ENCODE results near the gene PRKAR1B. TPM values are rescaled to one million over a fixed set of nuclear protein-coding genes. Genes with fewer than 3 reads are reported as not detected.

The PRKAR1B gene
- total RNA-seq, 1 donor from 2014 or later = 11.8 TPM

DNA sequence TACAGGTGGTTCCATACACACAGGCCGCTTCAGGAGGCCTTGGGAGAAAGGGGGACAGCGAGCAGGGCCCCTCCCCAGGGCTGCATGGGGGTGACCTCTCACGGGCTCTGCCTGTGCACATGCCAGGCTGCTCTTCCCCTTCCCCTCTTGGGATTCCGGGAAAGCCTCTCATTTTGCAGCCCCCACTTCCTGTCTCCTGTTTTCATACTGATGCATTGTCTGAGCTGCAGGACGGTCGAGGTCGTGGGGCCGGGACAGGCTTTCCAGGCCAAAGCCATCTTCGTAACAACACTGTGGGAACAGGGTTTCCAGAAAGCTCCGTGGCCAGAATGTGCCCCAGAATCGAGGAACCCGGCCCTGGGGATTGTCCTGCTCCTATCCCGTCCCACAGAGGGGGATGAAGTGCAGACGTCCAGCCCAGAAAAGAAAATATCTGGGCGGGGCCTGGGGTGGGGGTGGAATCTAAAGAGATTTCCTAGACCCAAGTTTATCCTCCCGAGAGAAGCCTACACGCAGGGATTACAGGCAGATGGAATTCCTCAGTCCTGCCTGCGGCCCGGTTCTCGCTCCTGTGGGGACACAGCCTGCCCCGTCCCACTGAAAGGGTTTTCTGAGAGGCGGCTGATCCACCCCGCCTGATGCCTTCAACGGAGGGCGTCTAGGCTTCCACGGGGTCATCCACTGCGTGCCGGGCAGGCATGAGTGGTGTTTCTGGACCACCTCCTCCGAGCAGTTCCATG, 30.1 kb downstream of the PRKAR1B start:
- Histone ChIP-seq H3K4me2 (no peak overlapping the region), H3F3A (ENCODE audit: low read depth) (no peaks in the 10 kb centered on the region), H3K4me1 (no peaks in the 10 kb centered on the region), H3K79me2 (ENCODE audit: low read depth) (no peaks in the 10 kb centered on the region), H3K36me3 (no peaks in the 10 kb centered on the region), H2AFZ (replicated peaks) (no peak overlapping the region), H4K20me1 (ENCODE audit: low read depth) (no peaks in the 10 kb centered on the region), H3K27me3 (no peaks in the 10 kb centered on the region), H3K9me3 (ENCODE audit: low read depth) (no peaks in the 10 kb centered on the region), H3K4me3 (no peak overlapping the region), H3K9ac (no peak overlapping the region), H3K27ac (no peak overlapping the region)
- H3K27me3 Mint-ChIP-seq (ENCODE audit: insufficient read depth, low read depth) = peaks cover 9% of the 10 kb centered on the region
- no peak for DNase-seq (ENCODE audit: low spot score)
- H3K4me3 Mint-ChIP-seq = no peak overlapping the region
- H3K4me1 Mint-ChIP-seq = peaks cover 9% of the 10 kb centered on the region
- H3K27ac Mint-ChIP-seq = no peak overlapping the region
- peaks cover 4% of the 10 kb centered on the region for H3K36me3 Mint-ChIP-seq
- TF ChIP-seq, protein P1, sequence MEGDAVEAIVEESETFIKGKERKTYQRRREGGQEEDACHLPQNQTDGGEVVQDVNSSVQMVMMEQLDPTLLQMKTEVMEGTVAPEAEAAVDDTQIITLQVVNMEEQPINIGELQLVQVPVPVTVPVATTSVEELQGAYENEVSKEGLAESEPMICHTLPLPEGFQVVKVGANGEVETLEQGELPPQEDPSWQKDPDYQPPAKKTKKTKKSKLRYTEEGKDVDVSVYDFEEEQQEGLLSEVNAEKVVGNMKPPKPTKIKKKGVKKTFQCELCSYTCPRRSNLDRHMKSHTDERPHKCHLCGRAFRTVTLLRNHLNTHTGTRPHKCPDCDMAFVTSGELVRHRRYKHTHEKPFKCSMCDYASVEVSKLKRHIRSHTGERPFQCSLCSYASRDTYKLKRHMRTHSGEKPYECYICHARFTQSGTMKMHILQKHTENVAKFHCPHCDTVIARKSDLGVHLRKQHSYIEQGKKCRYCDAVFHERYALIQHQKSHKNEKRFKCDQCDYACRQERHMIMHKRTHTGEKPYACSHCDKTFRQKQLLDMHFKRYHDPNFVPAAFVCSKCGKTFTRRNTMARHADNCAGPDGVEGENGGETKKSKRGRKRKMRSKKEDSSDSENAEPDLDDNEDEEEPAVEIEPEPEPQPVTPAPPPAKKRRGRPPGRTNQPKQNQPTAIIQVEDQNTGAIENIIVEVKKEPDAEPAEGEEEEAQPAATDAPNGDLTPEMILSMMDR (IDR thresholded peaks at IDR 0.05) = no peak
- TF ChIP-seq EZH2phosphoT487 (IDR thresholded peaks at IDR 0.05) (no peak), EZH2 (IDR thresholded peaks at IDR 0.05) (no peak)
- peaks cover 7% of the 10 kb centered on the region for H3K9me3 Mint-ChIP-seq

DNA sequence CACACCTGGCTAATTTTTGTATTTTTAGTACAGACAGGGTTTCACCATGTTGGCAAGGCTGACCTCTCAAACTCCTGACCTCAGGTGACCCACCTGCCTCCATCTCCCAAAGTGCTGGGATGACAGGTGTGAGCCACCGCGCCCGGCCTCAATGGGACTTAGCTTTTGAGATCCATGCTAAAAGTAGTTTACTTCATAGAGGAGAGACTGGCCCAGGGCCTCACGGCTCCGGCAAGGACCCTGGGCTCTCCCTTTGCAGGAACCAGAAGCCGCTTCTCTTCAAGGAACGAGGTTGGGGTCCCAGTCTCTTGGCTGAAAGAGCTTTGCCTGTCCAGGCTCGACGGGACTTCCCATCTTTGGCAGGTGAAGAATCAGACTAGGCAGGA, 30.7 kb downstream of the PRKAR1B start:
- Mint-ChIP-seq H3K9me3 (peaks cover 12% of the 10 kb centered on the region), H3K4me1 (peaks cover 9% of the 10 kb centered on the region), H3K27me3 (ENCODE audit: insufficient read depth, low read depth) (peaks cover 9% of the 10 kb centered on the region), H3K4me3 (no peak overlapping the region), H3K36me3 (peaks cover 6% of the 10 kb centered on the region), H3K27ac (no peak overlapping the region)
- Histone ChIP-seq H2AFZ (replicated peaks) (no peak overlapping the region), H3K79me2 (ENCODE audit: low read depth) (no peaks in the 10 kb centered on the region), H3K4me2 (no peak overlapping the region), H3K9me3 (ENCODE audit: low read depth) (no peaks in the 10 kb centered on the region), H3K27me3 (no peaks in the 10 kb centered on the region), H3F3A (ENCODE audit: low read depth) (no peaks in the 10 kb centered on the region), H3K4me1 (no peaks in the 10 kb centered on the region), H3K36me3 (no peaks in the 10 kb centered on the region), H3K9ac (no peak overlapping the region), H4K20me1 (ENCODE audit: low read depth) (no peaks in the 10 kb centered on the region), H3K4me3 (no peak overlapping the region), H3K27ac (no peak overlapping the region)
- no peak for TF ChIP-seq EZH2 (IDR thresholded peaks at IDR 0.05)
- TF ChIP-seq, protein P1 (IDR thresholded peaks at IDR 0.05) = no peak
- no peak for TF ChIP-seq EZH2phosphoT487 (IDR thresholded peaks at IDR 0.05)
- DNase-seq (ENCODE audit: low spot score) = no peak

- H3K27ac ChIP-seq = no peak overlapping the region
- H3K79me2 ChIP-seq (ENCODE audit: low read depth) = no peaks in the 10 kb centered on the region
- H3K9me3 ChIP-seq (ENCODE audit: low read depth) = peaks cover 4% of the 10 kb centered on the region
- H3K36me3 Mint-ChIP-seq = peaks cover 14% of the 10 kb centered on the region
- no peaks in the 10 kb centered on the region for H3K36me3 ChIP-seq
- no peak overlapping the region for H3K4me2 ChIP-seq
- H3K4me3 Mint-ChIP-seq = no peak overlapping the region
- H3K27me3 ChIP-seq = no peaks in the 10 kb centered on the region
- H3K4me1 ChIP-seq = no peaks in the 10 kb centered on the region
- H3F3A ChIP-seq (ENCODE audit: low read depth) = no peaks in the 10 kb centered on the region
- H3K27ac Mint-ChIP-seq = no peak overlapping the region
- TF ChIP-seq, protein P1 (IDR thresholded peaks at IDR 0.05) = no peak
- no peak for TF ChIP-seq EZH2 (IDR thresholded peaks at IDR 0.05)
- TF ChIP-seq EZH2phosphoT487 (IDR thresholded peaks at IDR 0.05) = no peak
- H3K9ac ChIP-seq = no peak overlapping the region
- no peaks in the 10 kb centered on the region for H3K4me1 Mint-ChIP-seq
- H3K4me3 ChIP-seq = no peak overlapping the region
- no peak for DNase-seq (ENCODE audit: low spot score)
- H3K9me3 Mint-ChIP-seq = peaks cover 31% of the 10 kb centered on the region
- H2AFZ ChIP-seq (replicated peaks) = no peak overlapping the region
- no peaks in the 10 kb centered on the region for H4K20me1 ChIP-seq (ENCODE audit: low read depth)
- peaks cover 7% of the 10 kb centered on the region for H3K27me3 Mint-ChIP-seq (ENCODE audit: insufficient read depth, low read depth)
Observed at GRCh38 chr7:693280-693679, 33.8 kb downstream of the PRKAR1B start.
